ENCODE results near the gene VPS29. TPM values are rescaled to one million over a fixed set of nuclear protein-coding genes. Genes with fewer than 3 reads are reported as not detected.
"Not testable (repeated sequence)": the region's sequence is repeated elsewhere in the genome, so short reads cannot be mapped to it uniquely, and the experiment has no call there.

VPS29 gene
- total RNA-seq, 3 donors from 2014 or later (not counting 1 experiment from before 2014, with no cell fraction given), result 94.3 to 115 (median 99.6) TPM

- WGBS (ENCODE audit: insufficient coverage), result 100% methylated on average over 1 of the region's 2 CpGs
- peak overlapping the region in 1 of 2 donors; percentile 48 for H3K27ac Mint-ChIP-seq
- peaks cover 5% of the 10 kb centered on the region for H3K36me3 ChIP-seq (ENCODE audit: control insufficient read depth, insufficient read depth, low read length)
Observed at GRCh38 chr12:110530511-110530910, 28.6 kb upstream of the VPS29 start.

GRCh38 chr12:110528277-110528839 lies 26.4 kb upstream of the VPS29 start:
- TF ChIP-seq CTCF (IDR thresholded peaks at IDR 0.05), result no peak
- Histone ChIP-seq H3K27me3 (ENCODE audit: control insufficient read depth, insufficient read depth, low read length) (no peaks in the 10 kb centered on the region), H3K4me3 (ENCODE audit: low read length) (no peak overlapping the region), H3K4me1 (ENCODE audit: control insufficient read depth, insufficient read depth, low read length) (no peaks in the 10 kb centered on the region), H3K9me3 (ENCODE audit: control insufficient read depth, insufficient read depth, low read length) (no peaks in the 10 kb centered on the region), H3K27ac (ENCODE audit: low read length) (no peak overlapping the region), H3K36me3 (ENCODE audit: control insufficient read depth, insufficient read depth, low read length) (no peaks in the 10 kb centered on the region)
- H3K4me3 Mint-ChIP-seq, result no peak overlapping the region
- no peak for ATAC-seq
- H3K27ac Mint-ChIP-seq, result peak overlapping the region; percentile 1 to 35
- no peak for DNase-seq
- H3K27me3 Mint-ChIP-seq (ENCODE audit: low read depth in 2 of 2), result no peaks in the 10 kb centered on the region
- H3K36me3 Mint-ChIP-seq, result no peaks in the 10 kb centered on the region
- H3K4me1 Mint-ChIP-seq, result peaks cover 0 to 14% of the 10 kb centered on the region in 2 donors
- 88% methylated on average over 4 of the region's 6 CpGs for WGBS (ENCODE audit: insufficient coverage)
- intact Hi-C loops (cut with micrococcal nuclease), result no loop called here
- H3K9me3 Mint-ChIP-seq, result no peaks in the 10 kb centered on the region

More at GRCh38 chr12:110530511-110530910, 28.6 kb upstream of the VPS29 start:
- no peak for TF ChIP-seq CTCF (IDR thresholded peaks at IDR 0.05)
- ATAC-seq (no peak), DNase-seq (no peak)
- intact Hi-C loops (cut with micrococcal nuclease), result no loop called here
- no peaks in the 10 kb centered on the region for H3K27me3 ChIP-seq (ENCODE audit: control insufficient read depth, insufficient read depth, low read length)
- H3K27ac ChIP-seq (ENCODE audit: low read length), result no peak overlapping the region
- Mint-ChIP-seq H3K9me3 (no peaks in the 10 kb centered on the region), H3K4me3 (no peak overlapping the region), H3K27me3 (ENCODE audit: low read depth in 2 of 2) (no peaks in the 10 kb centered on the region), H3K36me3 (no peaks in the 10 kb centered on the region), H3K4me1 (peaks cover 0 to 14% of the 10 kb centered on the region in 2 donors)
- H3K9me3 ChIP-seq (ENCODE audit: control insufficient read depth, insufficient read depth, low read length), result no peaks in the 10 kb centered on the region
- no peaks in the 10 kb centered on the region for H3K4me1 ChIP-seq (ENCODE audit: control insufficient read depth, insufficient read depth, low read length)
- no peak overlapping the region for H3K4me3 ChIP-seq (ENCODE audit: low read length)

- WGBS (ENCODE audit: insufficient coverage), result 86% methylated on average over 8 of the region's 11 CpGs
- H3K27me3 ChIP-seq (ENCODE audit: control insufficient read depth, insufficient read depth, low read length); H3K4me1 ChIP-seq (ENCODE audit: control insufficient read depth, insufficient read depth, low read length); DNase-seq; H3K4me3 ChIP-seq (ENCODE audit: low read length); intact Hi-C loops (cut with micrococcal nuclease); H3K4me3 Mint-ChIP-seq; H3K27me3 Mint-ChIP-seq (ENCODE audit: low read depth in 2 of 2); H3K9me3 Mint-ChIP-seq; H3K36me3 ChIP-seq (ENCODE audit: control insufficient read depth, insufficient read depth, low read length); H3K27ac ChIP-seq (ENCODE audit: low read length); H3K4me1 Mint-ChIP-seq; H3K36me3 Mint-ChIP-seq; ATAC-seq; H3K27ac Mint-ChIP-seq; H3K9me3 ChIP-seq (ENCODE audit: control insufficient read depth, insufficient read depth, low read length): not testable (repeated sequence)
Observed at GRCh38 chr12:110520876-110521712, 19.2 kb upstream of the VPS29 start.

- H3K36me3 ChIP-seq (ENCODE audit: control insufficient read depth, insufficient read depth, low read length); H3K27me3 Mint-ChIP-seq (ENCODE audit: low read depth in 2 of 2); H3K4me1 ChIP-seq (ENCODE audit: control insufficient read depth, insufficient read depth, low read length); H3K27ac Mint-ChIP-seq; H3K9me3 ChIP-seq (ENCODE audit: control insufficient read depth, insufficient read depth, low read length); H3K9me3 Mint-ChIP-seq; H3K27ac ChIP-seq (ENCODE audit: low read length); H3K36me3 Mint-ChIP-seq; DNase-seq; H3K4me1 Mint-ChIP-seq; ATAC-seq; H3K27me3 ChIP-seq (ENCODE audit: control insufficient read depth, insufficient read depth, low read length); H3K4me3 ChIP-seq (ENCODE audit: low read length); intact Hi-C loops (cut with micrococcal nuclease); H3K4me3 Mint-ChIP-seq: not testable (repeated sequence)
- WGBS (ENCODE audit: insufficient coverage), result 93% methylated on average over 8 of the region's 8 CpGs
Observed at GRCh38 chr12:110518014-110518413, 16.1 kb upstream of the VPS29 start.

Data from natural killer cell (primary cell).